Hematopoietic multipotent progenitor cell treated with erythropoietin and hydrocortisone succinate and interleukin-3 and kit ligand, for 17 days (in vitro differentiated cells): ENCODE results near the gene AOAH.

Source experiments
- DNase-seq: peaks from one replicate; pipeline ENCODE4 v3.0.0-alpha.2; 2015; ENCODE audit warnings: low spot score

The AOAH gene

GRCh38 chr7:36629351-36629750 is 94.9 kb downstream of the AOAH start:
- DNase-seq: no peak

- no peak for DNase-seq
These were observed 96.5 kb downstream of the AOAH start for GRCh38 chr7:36627836-36628235.

- DNase-seq: no peak
These were observed 98.2 kb downstream of the AOAH start for GRCh38 chr7:36626111-36626510.

- DNase-seq: no peak
These were observed 99.0 kb downstream of the AOAH start for GRCh38 chr7:36625247-36625646.

GRCh38 chr7:36623247-36623646 is 101.0 kb downstream of the AOAH start:
- no peak for DNase-seq

DNA sequence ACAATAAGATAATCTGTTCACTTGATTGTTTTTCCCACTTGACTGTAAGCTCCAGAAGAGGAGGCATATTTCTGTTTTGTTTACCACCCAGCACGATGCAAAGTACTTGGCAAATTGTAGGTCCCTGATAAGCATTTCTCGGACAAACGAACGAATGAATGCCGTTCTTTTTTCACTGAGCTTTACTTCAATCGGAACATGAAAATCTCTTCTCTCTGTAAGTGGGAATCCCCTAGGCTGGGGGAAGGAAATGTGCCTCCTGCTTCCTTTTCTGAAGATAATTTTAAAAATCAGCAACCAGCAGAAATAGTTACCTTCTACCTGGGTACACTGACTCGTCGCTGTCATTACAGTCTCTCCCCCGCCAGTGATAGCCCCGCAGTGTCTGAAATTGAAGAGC is 102.9 kb downstream of the AOAH start:
- no peak for DNase-seq

GRCh38 chr7:36620166-36620708 is 104.1 kb downstream of the AOAH start:
- DNase-seq: no peak

- no peak for DNase-seq
These were observed 106.9 kb downstream of the AOAH start for GRCh38 chr7:36617408-36617807.

- no peak for DNase-seq
These were observed 108.3 kb downstream of the AOAH start for GRCh38 chr7:36615852-36616540.

DNA sequence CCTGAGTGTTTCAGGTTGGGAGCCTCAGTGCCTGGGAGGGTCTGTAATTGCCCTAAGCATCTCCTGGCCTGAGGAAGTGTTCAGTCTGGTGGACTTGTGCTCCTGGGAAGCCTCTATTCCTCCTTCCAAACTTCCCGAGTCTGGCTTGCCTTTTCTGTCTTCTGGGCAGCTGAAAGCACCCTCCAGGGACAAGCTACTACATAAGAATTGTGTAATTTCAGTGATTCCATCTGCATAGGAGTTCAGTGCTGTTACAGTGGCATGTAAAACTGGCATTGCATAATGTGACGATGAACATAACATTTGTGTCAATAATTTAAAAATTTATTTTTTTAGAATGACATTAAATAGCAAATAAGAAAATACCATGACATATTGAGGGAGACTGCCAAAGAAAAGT is 109.3 kb downstream of the AOAH start:
- DNase-seq: no peak

DNA sequence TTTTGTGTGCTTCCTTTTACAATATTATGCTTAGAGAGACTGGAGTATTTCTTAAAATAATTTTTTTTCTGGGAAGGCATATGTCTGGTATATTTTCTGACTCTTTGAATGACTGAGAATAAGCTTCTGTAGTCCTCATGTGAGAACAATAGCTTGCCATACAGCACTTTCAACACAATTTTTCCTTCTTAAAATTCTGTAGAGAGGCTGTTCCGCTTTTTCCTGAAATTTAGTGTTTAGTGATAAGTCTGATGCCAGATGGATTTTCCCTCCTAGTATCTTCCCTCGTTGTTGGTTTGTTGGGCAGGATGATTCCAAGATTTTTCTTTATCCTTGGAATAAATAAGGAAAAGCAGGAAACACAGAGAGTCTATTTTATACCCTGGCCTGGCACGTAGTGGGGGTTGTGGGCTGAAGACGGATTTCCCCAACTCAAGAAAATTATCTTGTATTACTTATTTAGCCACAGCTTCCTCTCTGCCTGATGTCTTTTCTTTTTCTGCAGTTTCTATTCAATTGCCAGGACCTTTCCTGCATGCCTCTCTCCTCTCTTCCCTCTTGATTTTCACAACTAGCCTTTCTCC is 111.2 kb downstream of the AOAH start:
- DNase-seq: no peak

DNA sequence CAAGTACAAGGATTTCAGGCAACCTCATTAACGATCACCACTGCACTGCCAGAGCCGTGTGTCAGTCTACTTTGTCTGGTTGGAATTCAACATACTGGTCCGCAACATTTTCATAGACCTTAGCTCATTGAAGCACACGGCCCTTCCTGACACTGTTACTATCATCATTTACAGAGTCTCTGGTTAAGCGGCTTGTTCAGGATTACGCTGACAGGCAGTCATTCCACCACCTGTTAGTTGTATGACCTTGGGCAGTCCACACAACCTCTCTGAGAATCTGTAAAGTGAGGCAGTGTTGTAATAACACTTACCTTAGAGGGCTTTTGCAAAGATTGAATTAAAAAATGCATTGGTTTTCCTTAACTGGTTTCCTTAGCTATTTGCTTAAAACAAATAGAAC is 112.6 kb downstream of the AOAH start:
- no peak for DNase-seq

GRCh38 chr7:36607721-36608095 is 116.6 kb downstream of the AOAH start:
- no peak for DNase-seq

DNA sequence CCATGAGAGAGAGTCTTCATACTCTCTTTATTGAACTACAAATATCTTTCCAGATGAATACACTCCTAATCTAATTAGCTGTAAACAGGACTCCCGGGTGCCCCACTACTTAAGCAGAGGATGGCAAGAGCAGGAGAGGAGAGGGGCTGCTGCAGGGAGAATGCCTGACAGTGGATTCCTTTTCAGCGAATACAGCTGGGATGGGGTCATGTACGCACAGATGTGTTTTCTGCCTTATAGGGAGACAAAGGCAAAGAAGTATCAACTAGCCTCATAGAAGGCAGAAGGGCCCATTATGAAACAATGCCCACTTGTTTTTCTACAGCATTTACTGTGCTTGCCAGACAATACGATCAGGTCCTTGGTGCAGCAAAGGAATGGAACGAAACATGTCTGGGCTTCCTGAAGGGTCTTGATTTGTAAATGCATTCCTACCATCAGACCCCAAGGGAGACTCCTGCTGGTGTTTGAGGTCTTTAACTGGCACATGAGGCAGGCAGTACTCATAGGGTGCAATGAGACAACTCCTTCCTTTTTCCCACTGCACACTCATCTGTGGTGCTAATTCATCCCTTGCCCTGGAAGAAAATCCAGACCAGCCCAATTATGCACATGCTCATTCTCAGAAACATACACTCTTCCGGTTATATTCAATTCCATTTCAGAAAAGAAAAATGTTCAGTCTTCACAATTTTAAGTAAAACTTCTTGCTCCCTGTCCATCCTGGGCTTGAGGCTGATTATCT is 117.1 kb downstream of the AOAH start:
- DNase-seq: no peak

GRCh38 chr7:36606153-36606975 is 117.9 kb downstream of the AOAH start:
- DNase-seq: no peak

DNA sequence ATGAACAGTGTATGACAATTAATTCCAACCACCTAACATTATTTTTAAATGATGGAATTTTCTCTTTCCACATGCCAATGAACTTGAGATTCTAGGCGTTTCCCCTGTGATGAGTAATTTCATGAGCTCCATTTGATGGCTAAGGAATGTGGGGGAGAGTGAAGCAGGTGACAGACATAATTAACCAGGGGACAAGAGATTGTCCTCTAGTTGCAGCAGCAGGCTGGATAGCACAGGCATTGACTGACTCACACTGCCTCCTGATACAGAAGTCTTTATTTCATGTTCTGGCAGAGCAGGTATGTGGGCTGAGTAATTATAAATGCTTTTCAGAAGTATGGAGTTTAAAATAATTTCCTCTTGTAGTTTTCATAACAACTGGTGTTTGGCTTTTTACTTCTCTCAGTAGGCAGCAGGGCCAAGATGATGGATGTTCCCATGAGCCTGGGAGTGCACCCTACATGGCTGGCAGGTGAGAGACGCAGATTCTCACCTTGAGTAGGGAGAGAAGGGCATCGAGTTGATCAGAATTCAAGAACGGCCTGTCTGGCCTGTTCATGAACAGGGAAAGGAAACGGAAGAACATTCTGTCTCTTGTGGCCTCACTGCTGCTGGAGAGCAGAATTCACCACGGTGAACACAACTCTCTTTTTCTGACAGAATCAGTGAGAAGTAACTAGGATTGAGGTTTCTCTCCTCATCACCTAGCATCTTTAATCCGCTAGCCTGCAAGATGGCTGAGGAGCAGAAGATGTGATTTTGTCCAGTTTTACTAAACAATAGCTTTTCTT is 118.8 kb downstream of the AOAH start:
- DNase-seq: no peak

- DNase-seq: no peak
These were observed 119.5 kb downstream of the AOAH start for GRCh38 chr7:36604806-36605205.

DNA sequence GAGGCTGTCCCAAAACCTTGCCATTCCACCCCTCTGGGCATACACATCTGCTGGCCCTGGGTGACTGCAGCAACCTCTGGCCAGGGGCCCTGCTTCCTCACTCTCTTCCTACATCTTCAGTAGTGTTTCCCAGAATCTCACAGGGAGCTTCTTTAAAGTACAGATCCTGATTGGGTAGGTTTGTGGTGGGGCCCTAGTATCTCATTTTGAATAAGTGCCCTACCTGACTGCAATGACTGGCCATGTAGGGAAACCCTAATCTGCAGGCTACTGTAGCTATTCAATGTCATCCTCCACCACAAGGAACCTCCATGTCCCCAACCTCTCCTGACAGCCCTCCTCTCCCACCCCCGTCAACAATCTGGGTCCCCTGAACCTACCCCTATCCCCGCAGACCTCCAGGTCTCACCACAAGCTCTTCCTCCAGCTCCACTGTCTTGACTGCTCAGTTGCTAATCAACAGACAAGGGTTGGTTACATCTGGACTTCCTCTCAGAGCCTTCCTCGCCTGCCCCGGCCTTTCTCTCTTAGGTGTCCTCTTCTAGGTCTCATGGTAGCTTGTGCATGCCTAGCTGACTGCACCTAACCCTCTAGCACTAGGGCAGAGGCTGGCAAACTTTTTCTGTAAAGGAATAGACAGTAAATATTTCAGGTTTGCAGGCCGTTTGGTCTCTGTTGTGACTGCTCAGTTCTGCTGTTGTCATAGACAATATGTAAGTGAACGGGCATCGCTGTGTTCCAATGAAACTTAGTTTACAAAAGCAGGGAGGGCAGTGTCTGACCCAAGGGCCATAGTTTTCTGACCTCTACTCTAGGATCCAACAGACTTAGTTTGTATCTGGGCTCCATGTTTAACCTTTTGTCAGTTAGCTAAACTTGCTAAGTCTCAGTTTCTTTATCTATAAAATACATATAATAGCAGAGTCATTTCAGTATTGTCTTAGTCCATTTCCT is 121.1 kb downstream of the AOAH start:
- DNase-seq: no peak

DNA sequence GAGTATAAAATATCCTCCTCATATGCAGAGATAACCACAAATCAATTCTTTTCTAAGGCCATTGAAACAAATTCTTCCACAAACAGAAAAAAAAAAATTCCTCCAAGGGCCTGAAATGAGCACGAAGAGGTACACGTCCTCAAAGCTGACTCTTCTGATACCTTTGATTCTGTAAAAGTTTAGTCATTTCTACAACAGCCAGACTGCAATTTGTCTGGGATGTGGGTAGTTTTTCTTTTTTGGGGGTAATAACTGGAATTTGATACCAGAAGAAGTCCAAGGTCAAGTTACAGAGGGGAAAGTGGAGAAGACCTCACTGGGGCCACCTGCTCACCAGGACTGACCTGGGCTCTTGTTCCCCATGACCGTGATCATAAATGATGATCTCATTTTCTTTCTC is 121.8 kb downstream of the AOAH start:
- no peak for DNase-seq

GRCh38 chr7:36601601-36602000 is 122.7 kb downstream of the AOAH start:
- no peak for DNase-seq
